H1 (cell line): ENCODE data around the gene POLA1. TPM values are rescaled to one million over a fixed set of nuclear protein-coding genes. Genes with fewer than 3 reads are reported as not detected.

Source experiments
- CTCF ChIA-PET: fragments of 300-600 bp; sonication (Branson Sonifier 250); formaldehyde crosslinking; loops from one replicate; lab custom pipeline; 2021; ENCODE audit not compliant: partially characterized antibody; lab: Charles Lee
- POLR2A ChIA-PET: fragments of 300-600 bp; sonication (Branson Sonifier 250); formaldehyde crosslinking; loops from one replicate; lab custom pipeline; 2021; ENCODE audit warnings: inconsistent platforms; ENCODE audit not compliant: partially characterized antibody; lab: Charles Lee
- DNase-seq, 2 experiments: peaks; one replicate each; pipeline versions ENCODE4 v3.0.0 to v3.0.0-alpha.2; 2010 to 2022; ENCODE audit warnings: low spot score in 2 of 2, low read depth in 1 of 2, mixed read lengths in 1 of 2
- FAIRE-seq: peaks from 2 replicates; lab custom pipeline; 2011; peaks lifted over from hg19 to GRCh38; lab: Jason Lieb, UNC
- H2AFZ ChIP-seq: 2 replicates; pipeline ENCODE4 v1.8.1; 2012; ENCODE audit warnings: low read length, inconsistent platforms
- H2AK5ac ChIP-seq: 2 replicates; pipeline ENCODE4 v1.6.1; 2013; ENCODE audit warnings: low read depth, low read length
- H2BK120ac ChIP-seq: replicated peaks from 2 replicates; pipeline ENCODE3; 2013; ENCODE audit warnings: low read depth, low read length, inconsistent platforms
- H2BK12ac ChIP-seq: 2 replicates; pipeline ENCODE4 v1.6.1; 2013; ENCODE audit warnings: low read depth, low read length
- H2BK15ac ChIP-seq: 2 replicates; pipeline ENCODE4 v1.6.1; 2013; ENCODE audit warnings: low read length
- H2BK20ac ChIP-seq: 2 replicates; pipeline ENCODE4 v1.6.1; 2013; ENCODE audit warnings: low read length
- H2BK5ac ChIP-seq: 2 replicates; pipeline ENCODE4 v1.6.1; 2013; ENCODE audit warnings: low read depth, low read length
- H3K14ac ChIP-seq: 2 replicates; pipeline ENCODE4 v1.6.1; 2013; ENCODE audit warnings: inconsistent platforms; ENCODE audit not compliant: insufficient read length
- H3K18ac ChIP-seq: 2 replicates; pipeline ENCODE4 v1.6.1; 2013; ENCODE audit warnings: low read length; ENCODE audit errors: extremely low read depth
- H3K23ac ChIP-seq: 2 replicates; pipeline ENCODE4 v1.6.1; 2013; ENCODE audit warnings: inconsistent platforms; ENCODE audit not compliant: insufficient read length
- H3K23me2 ChIP-seq: 2 replicates; pipeline ENCODE4 v1.6.1; 2013; ENCODE audit warnings: low read depth, low read length
- H3K27ac ChIP-seq: 2 replicates; pipeline ENCODE4 v1.6.1; 2011; ENCODE audit warnings: low read depth, low read length, inconsistent platforms
- H3K27me3 ChIP-seq, 4 experiments: replicated peaks in 1 of 4; 1 replicate in 1 of 4; 2 replicates in 3 of 4; pipeline versions ENCODE4 v1.6.1 to v1.8.1; 2011 to 2013; ENCODE audit warnings: low read length in 3 of 4, mild to moderate bottlenecking in 3 of 4, inconsistent platforms in 2 of 4, mixed read lengths in 2 of 4, moderate library complexity in 1 of 4; ENCODE audit not compliant: control insufficient read depth in 3 of 4, insufficient read depth in 3 of 4; ENCODE audit errors: extremely low read depth in 1 of 4
- H3K36me3 ChIP-seq, 4 experiments: 2 replicates each; pipeline versions ENCODE4 v1.6.1 to v1.8.1; 2011 to 2013; ENCODE audit warnings: mild to moderate bottlenecking in 4 of 4, low read length in 3 of 4, moderate library complexity in 2 of 4, control low read depth in 1 of 4, inconsistent platforms in 1 of 4; ENCODE audit not compliant: insufficient read depth in 4 of 4, control insufficient read depth in 2 of 4
- H3K4ac ChIP-seq: replicated peaks from 2 replicates; pipeline ENCODE3; 2013; ENCODE audit warnings: low read length, low read depth, mixed read lengths, inconsistent platforms; ENCODE audit not compliant: insufficient read length
- H3K4me1 ChIP-seq, 4 experiments: replicated peaks in 1 of 4; 1 replicate in 1 of 4; 2 replicates in 3 of 4; pipeline versions ENCODE4 v1.6.1 to v1.8.1; 2011 to 2013; ENCODE audit warnings: low read length in 3 of 4, inconsistent platforms in 2 of 4, mixed read lengths in 1 of 4; ENCODE audit not compliant: insufficient read depth in 4 of 4, control insufficient read depth in 3 of 4
- H3K4me2 ChIP-seq, 2 experiments: 2 replicates each; pipeline versions ENCODE4 v1.6.1 to v1.8.1; 2011 to 2013; ENCODE audit warnings: low read depth in 2 of 2, low read length in 2 of 2, control low read depth in 1 of 2, inconsistent platforms in 1 of 2, mild to moderate bottlenecking in 1 of 2; ENCODE audit not compliant: insufficient read depth in 1 of 2
- H3K4me3 ChIP-seq, 4 experiments: fragments of 200-600, 300-600 bp in 1 of 4; sonication (generic), shearing (Covaris generic), sonication (Bioruptor Twin) in 1 of 4; 2 replicates each; pipeline versions ENCODE4 v1.5.1 to v1.8.1; 2011 to 2016; ENCODE audit warnings: low read length in 4 of 4, low read depth in 3 of 4, control low read depth in 2 of 4, inconsistent platforms in 2 of 4, mild to moderate bottlenecking in 2 of 4, mixed read lengths in 1 of 4, moderate library complexity in 1 of 4; ENCODE audit not compliant: insufficient read depth in 2 of 4; ENCODE audit errors: extremely low read depth in 1 of 4
- H3K56ac ChIP-seq: replicated peaks from 2 replicates; pipeline ENCODE3; 2013; ENCODE audit warnings: low read depth, mild to moderate bottlenecking, mixed read lengths, low read length, inconsistent platforms; ENCODE audit not compliant: insufficient read length
- H3K79me1 ChIP-seq: 2 replicates; pipeline ENCODE4 v1.6.1; 2013; ENCODE audit warnings: low read depth, low read length, control low read depth
- H3K79me2 ChIP-seq, 2 experiments: 2 replicates each; pipeline versions ENCODE4 v1.6.1 to v1.8.1; 2012 to 2013; ENCODE audit warnings: low read length in 2 of 2, mild to moderate bottlenecking in 2 of 2, inconsistent platforms in 1 of 2; ENCODE audit not compliant: insufficient read depth in 2 of 2, control insufficient read depth in 1 of 2
- H3K9ac ChIP-seq, 4 experiments: replicated peaks in 1 of 4; 1 replicate in 1 of 4; 2 replicates in 3 of 4; pipeline versions ENCODE4 v1.6.1 to v1.8.1; 2011 to 2013; ENCODE audit warnings: low read depth in 3 of 4, low read length in 3 of 4, control low read depth in 2 of 4, mild to moderate bottlenecking in 2 of 4, moderate library complexity in 2 of 4, inconsistent platforms in 1 of 4; ENCODE audit errors: extremely low read depth in 1 of 4
- H3K9me3 ChIP-seq, 2 experiments: 2 replicates each; pipeline versions ENCODE4 v1.6.1 to v1.8.1; 2012 to 2013; ENCODE audit warnings: mild to moderate bottlenecking in 2 of 2, moderate library complexity in 2 of 2, control low read depth in 1 of 2, inconsistent platforms in 1 of 2, low read depth in 1 of 2, low read length in 1 of 2, mixed read lengths in 1 of 2; ENCODE audit not compliant: insufficient read depth in 2 of 2
- H4K20me1 ChIP-seq, 2 experiments: replicated peaks in 1 of 2; 2 replicates each; pipeline versions ENCODE3 to v1.8.1; 2011 to 2013; ENCODE audit warnings: inconsistent platforms in 2 of 2, low read length in 2 of 2, mild to moderate bottlenecking in 1 of 2; ENCODE audit not compliant: insufficient read depth in 2 of 2, control insufficient read depth in 1 of 2
- H4K5ac ChIP-seq: 2 replicates; pipeline ENCODE4 v1.6.1; 2013; ENCODE audit warnings: low read length, low read depth, mixed read lengths, inconsistent platforms; ENCODE audit not compliant: insufficient read length
- H4K8ac ChIP-seq: 2 replicates; pipeline ENCODE4 v1.8.0; 2013; ENCODE audit warnings: mild to moderate bottlenecking, moderate library complexity, low read length, inconsistent platforms; ENCODE audit not compliant: insufficient read depth; ENCODE audit errors: extremely low read depth
- H4K91ac ChIP-seq: replicated peaks from 2 replicates; pipeline ENCODE3; 2013; ENCODE audit warnings: low read length, mixed read lengths, inconsistent platforms; ENCODE audit not compliant: insufficient read length
- CBX5 ChIP-seq: fragments of 300-800, 300-1000 bp; sonication (generic); IDR thresholded peaks from 2 replicates; pipeline ENCODE4 v1.7.1; 2016; ENCODE audit warnings: antibody characterized with exemption, low read length, low read depth
- CBX8 ChIP-seq: fragments of 300-800, 300-1000 bp; sonication (generic); IDR thresholded peaks from 2 replicates; pipeline ENCODE4 v1.7.1; 2016; ENCODE audit warnings: low read depth, low read length, borderline replicate concordance
- CTBP2 ChIP-seq: IDR thresholded peaks from 2 replicates; pipeline ENCODE4 v1.7.0; 2011; ENCODE audit warnings: borderline replicate concordance, mild to moderate bottlenecking, moderate library complexity, mixed read lengths, low read length; ENCODE audit not compliant: insufficient read depth, insufficient read length
- EZH2 ChIP-seq: fragments of 200-600 bp; sonication (generic); IDR thresholded peaks from 2 replicates; pipeline ENCODE4 v1.7.1; 2012; ENCODE audit warnings: low read depth, mild to moderate bottlenecking, moderate library complexity, low read length, inconsistent platforms; ENCODE audit not compliant: severe bottlenecking
- JUND ChIP-seq: IDR thresholded peaks from 2 replicates; pipeline ENCODE4 v1.6.1; 2011; ENCODE audit warnings: mild to moderate bottlenecking, improper control_type of control experiment, low read length
- MAFK ChIP-seq: IDR thresholded peaks from 2 replicates; pipeline ENCODE4 v1.6.1; 2012; ENCODE audit warnings: low read depth, mild to moderate bottlenecking, improper control_type of control experiment, low read length
- NANOG ChIP-seq: IDR thresholded peaks from 2 replicates; pipeline ENCODE4 v1.6.1; 2011; ENCODE audit warnings: low read length, low read depth, mild to moderate bottlenecking, inconsistent platforms; ENCODE audit not compliant: insufficient read depth, poor library complexity, severe bottlenecking
- POU5F1 ChIP-seq: IDR thresholded peaks from 2 replicates; pipeline ENCODE4 v1.6.1; 2011; ENCODE audit warnings: low read depth, mild to moderate bottlenecking, low read length, moderate library complexity
- RNF2 ChIP-seq: fragments of 200-900, 300-1000 bp; sonication (generic); IDR thresholded peaks from 2 replicates; pipeline ENCODE4 v1.7.1; 2016; ENCODE audit warnings: borderline replicate concordance, low read depth, mild to moderate bottlenecking, antibody characterized with exemption, low read length; ENCODE audit not compliant: poor library complexity, severe bottlenecking; ENCODE audit errors: missing control alignments
- RXRA ChIP-seq: IDR thresholded peaks from 2 replicates; pipeline ENCODE4 v1.6.1; 2011; ENCODE audit warnings: low read depth, mild to moderate bottlenecking, low read length, moderate library complexity; ENCODE audit not compliant: insufficient read depth
- SP4 ChIP-seq: IDR thresholded peaks from 2 replicates; pipeline ENCODE4 v1.6.1; 2012; ENCODE audit warnings: low read length, inconsistent platforms
- TBP ChIP-seq: IDR thresholded peaks from 2 replicates; pipeline ENCODE4 v1.6.1; 2011; ENCODE audit warnings: low read depth, low read length, improper control_type of control experiment
- TCF12 ChIP-seq: IDR thresholded peaks from 2 replicates; pipeline ENCODE4 v1.6.1; 2011; ENCODE audit warnings: low read depth, mild to moderate bottlenecking, low read length
- WGBS, 2 experiments: shearing (Covaris generic) in 1 of 2; methylation state at CpG; one replicate each; pipeline versions ENCODE4 v1.1.6 to v1.1.7; 2013 to 2015; ENCODE audit warnings: low lambda C conversion rate in 2 of 2, mixed read lengths in 2 of 2, inconsistent platforms in 1 of 2, low coverage in 1 of 2, missing lambda C conversion rate in 1 of 2; ENCODE audit not compliant: insufficient replicate concordance in 2 of 2, insufficient coverage in 1 of 2, insufficient read length in 1 of 2; ENCODE audit errors: extremely low coverage in 1 of 2, missing lambda C conversion rate in 1 of 2; 5-methylcytosine and 5-hydroxymethylcytosine counted together
- polyA plus RNA-seq, 7 experiments: library from polyadenylated mRNA; depleted of rRNA in 3 of 7; stranded (reverse) in 5 of 7; unstranded in 2 of 7; fragments of >200 nt in 5 of 7; fragments of 200-250 nt in 2 of 7; gene quantifications; 1 replicate in 5 of 7; 2 replicates in 1 of 7; 4 replicates in 1 of 7; pipeline versions ENCODE4 v1.2.1 to v1.2.3, GENCODE V29; 2011 to 2013; ENCODE audit warnings: missing spikeins in 2 of 7, mixed read lengths in 2 of 7
- total RNA-seq: library from RNA; stranded (reverse); fragmentation: NEBNext Ultra II Directional; extraction: Animal tissue kit (Norgen Biotek cat#: 25700); gene quantifications from 2 replicates; pipeline ENCODE4 v1.2.1, GENCODE V29; 2021

The POLA1 gene
- total and polyA plus RNA-seq, 2 of the 8 experiments (the other 6 are each of a cell fraction or from before 2014, with no cell fraction given): 5.6 to 34.9 TPM

DNA sequence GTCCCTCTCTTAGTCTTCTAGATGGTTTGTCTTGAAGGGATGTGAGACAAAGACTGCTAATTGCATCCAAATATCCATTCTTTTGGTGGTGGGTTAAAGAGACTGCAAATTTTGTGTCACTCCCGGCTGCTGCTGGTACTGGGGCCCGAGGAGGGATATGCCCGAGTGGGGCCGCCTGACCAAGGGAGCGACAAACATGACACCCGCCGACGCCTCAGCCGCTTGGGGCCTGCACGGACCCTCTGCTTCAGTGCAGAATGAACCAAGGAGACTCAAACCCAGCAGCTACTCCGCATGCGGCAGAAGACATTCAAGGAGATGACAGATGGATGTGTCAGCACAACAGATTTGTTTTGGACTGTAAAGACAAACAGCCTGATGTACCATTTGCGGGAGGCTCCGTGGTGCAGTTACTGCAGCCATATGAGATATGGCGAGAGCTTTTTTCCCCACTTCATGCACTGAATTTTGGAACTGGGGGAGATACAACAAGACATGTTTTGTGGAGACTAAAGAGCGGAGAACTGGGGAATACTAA, 335.6 kb downstream of the POLA1 start:
- CTCF ChIA-PET: interaction anchor here (1.0 to 2.6 kb wide), 3 partner anchors 9 to 114 kb away, joined by 3 to 20 read pairs (median 3); no protein-coding TSS in a partner anchor
- H2BK5ac ChIP-seq: no peak overlapping the region
- FAIRE-seq: no peak

More for the DNA sequence above, 335.6 kb downstream of the POLA1 start:
- Histone ChIP-seq H2AFZ (no peak overlapping the region), H3K79me1 (no peaks in the 10 kb centered on the region), H4K5ac (no peak overlapping the region), H3K23ac (no peak overlapping the region), H4K8ac (no peak overlapping the region), H3K23me2 (no peaks in the 10 kb centered on the region), H3K9me3 (no peaks in the 10 kb centered on the region), H3K4me2 (no peak overlapping the region), H2AK5ac (no peak overlapping the region), H4K91ac (no peak overlapping the region), H3K79me2 (no peaks in the 10 kb centered on the region), H3K4me1 (no peaks in the 10 kb centered on the region), H3K9ac (no peak overlapping the region), H3K4me3 (no peak overlapping the region), H3K56ac (no peak overlapping the region), H2BK120ac (no peak overlapping the region), H4K20me1 (no peaks in the 10 kb centered on the region), H2BK12ac (no peak overlapping the region), H3K27me3 (no peaks in the 10 kb centered on the region; a peak in 1 of 7 replicates), H2BK15ac (no peak overlapping the region), H2BK20ac (no peak overlapping the region), H3K36me3 (no peaks in the 10 kb centered on the region), H3K14ac (no peak overlapping the region), H3K4ac (no peak overlapping the region), H3K27ac (no peak overlapping the region), H3K18ac (no peak overlapping the region)
- no peak for DNase-seq
- POLR2A ChIA-PET: no interaction called here
- WGBS, 2 experiments: 95% methylated on average over 8 of the region's 16 CpGs; no CpG with 5 or more reads in 1 of the 2 experiments
- TF ChIP-seq RNF2 (no peak), CTBP2 (no peak), NANOG (no peak), MAFK (no peak), JUND (no peak), CBX5 (no peak), EZH2 (no peak), POU5F1 (no peak), RXRA (no peak), CBX8 (no peak), SP4 (no peak), TCF12 (no peak), TBP (no peak)
